PC-3 (cell line): Measurements from ENCODE around the gene PHLDB1. TPM values are rescaled to one million over a fixed set of nuclear protein-coding genes. Genes with fewer than 3 reads are reported as not detected.

Experiments
- ATAC-seq: fragments of 200-7000 bp; cut with Tn5 transposase; 2 replicates; pipeline ENCODE4 v1.9.1; 2020; ENCODE audit warnings: mild to moderate bottlenecking, moderate library complexity
- BruUV-seq: library from RNA; stranded (reverse); fragments of 400-500 nt; replicated peaks from 2 replicates; lab custom pipeline; 2021; lab: Mats Ljungman, UMichigan
- CTCF ChIA-PET: fragments of 300-600 bp; sonication (Branson Sonifier 250); formaldehyde crosslinking; loops from one replicate; lab custom pipeline; 2022; ENCODE audit warnings: antibody characterized with exemption; lab: Charles Lee
- POLR2A ChIA-PET: fragments of 300-600 bp; sonication (Branson Sonifier 250); formaldehyde crosslinking; loops from one replicate; lab custom pipeline; 2022; ENCODE audit warnings: antibody characterized with exemption; ENCODE audit not compliant: unreplicated experiment; lab: Charles Lee
- DNase-seq: peaks from one replicate; pipeline ENCODE4 v3.0.0-alpha.2; 2015
- H2AFZ ChIP-seq: fragments of 300-600 bp; sonication (generic); 2 replicates; pipeline ENCODE4 v1.6.0; 2016; ENCODE audit warnings: antibody characterized with exemption, low read length
- H3F3A ChIP-seq: fragments of 300-600 bp; sonication (generic); one replicate; pipeline ENCODE4 v1.6.0; 2017; ENCODE audit warnings: antibody characterized with exemption, low read length, control low read depth, mild to moderate bottlenecking; ENCODE audit not compliant: unreplicated experiment
- H3K27ac ChIP-seq: fragments of 300-600 bp; sonication (generic); 2 replicates; pipeline ENCODE4 v1.5.1; 2016; ENCODE audit warnings: mild to moderate bottlenecking, low read length
- H3K27me3 ChIP-seq: fragments of 300-600 bp; sonication (generic); 2 replicates; pipeline ENCODE4 v1.6.1; 2016; ENCODE audit warnings: low read length, mixed read lengths
- H3K36me3 ChIP-seq: fragments of 300-600 bp; sonication (generic); 2 replicates; pipeline ENCODE4 v1.6.1; 2016; ENCODE audit warnings: low read depth, mixed run types, low read length, mixed read lengths
- H3K4me1 ChIP-seq: fragments of 300-600 bp; sonication (generic); 2 replicates; pipeline ENCODE4 v1.5.1; 2016; ENCODE audit warnings: low read length; ENCODE audit not compliant: insufficient read depth
- H3K4me2 ChIP-seq: fragments of 300-600 bp; sonication (generic); 2 replicates; pipeline ENCODE4 v1.6.0; 2016; ENCODE audit warnings: low read length
- H3K4me3 ChIP-seq: fragments of 300-600 bp; sonication (generic); 2 replicates; pipeline ENCODE4 v1.5.1; 2016; ENCODE audit warnings: mild to moderate bottlenecking, low read length, mixed read lengths
- H3K79me2 ChIP-seq: fragments of 300-600 bp; sonication (generic); 2 replicates; pipeline ENCODE4 v1.6.1; 2017; ENCODE audit warnings: low read length, mixed read lengths
- H3K9ac ChIP-seq: fragments of 300-600 bp; sonication (generic); 2 replicates; pipeline ENCODE4 v1.6.0; 2016; ENCODE audit warnings: mild to moderate bottlenecking, low read length
- H3K9me2 ChIP-seq: fragments of 300-600 bp; sonication (generic); replicated peaks from 2 replicates; pipeline ENCODE4 v1.6.1; 2016; ENCODE audit warnings: mixed run types, low read length, mixed read lengths
- H3K9me3 ChIP-seq: fragments of 300-600 bp; sonication (generic); 2 replicates; pipeline ENCODE4 v1.6.1; 2016; ENCODE audit warnings: low read length, mixed read lengths
- H4K20me1 ChIP-seq: fragments of 300-600 bp; sonication (generic); 2 replicates; pipeline ENCODE4 v1.6.1; 2016; ENCODE audit warnings: low read length, mixed read lengths
- EZH2 ChIP-seq: fragments of 300-600 bp; sonication (generic); IDR thresholded peaks from one replicate; pipeline ENCODE4 v1.6.1; 2017; ENCODE audit warnings: antibody characterized with exemption, mild to moderate bottlenecking, low read length; ENCODE audit not compliant: unreplicated experiment
- EZH2phosphoT487 ChIP-seq: fragments of 300-600 bp; sonication (generic); IDR thresholded peaks from 2 replicates; pipeline ENCODE4 v1.6.1; 2018; ENCODE audit warnings: mild to moderate bottlenecking, antibody characterized with exemption, low read length, borderline replicate concordance
- intact Hi-C: fragments of 100-400 bp; cut with micrococcal nuclease; formaldehyde crosslinking; loops from 2 replicates; pipeline ENCODE4 v1.9.0; 2023
- total RNA-seq: library from RNA; depleted of rRNA; stranded (reverse); fragments of >200 nt; gene quantifications from 2 replicates; pipeline ENCODE4 v1.2.3, GENCODE V29; 2014
- TF ChIP-seq, protein P1 (sequence below): fragments of 300-600 bp; sonication (generic); conservative IDR thresholded peaks from 2 replicates; pipeline ENCODE4 v1.5.1; 2017; ENCODE audit warnings: antibody characterized with exemption, low read depth, mild to moderate bottlenecking, low read length

PHLDB1 gene
- total RNA-seq, 1 experiment from 2014 or later, result 36.1 TPM

DNA sequence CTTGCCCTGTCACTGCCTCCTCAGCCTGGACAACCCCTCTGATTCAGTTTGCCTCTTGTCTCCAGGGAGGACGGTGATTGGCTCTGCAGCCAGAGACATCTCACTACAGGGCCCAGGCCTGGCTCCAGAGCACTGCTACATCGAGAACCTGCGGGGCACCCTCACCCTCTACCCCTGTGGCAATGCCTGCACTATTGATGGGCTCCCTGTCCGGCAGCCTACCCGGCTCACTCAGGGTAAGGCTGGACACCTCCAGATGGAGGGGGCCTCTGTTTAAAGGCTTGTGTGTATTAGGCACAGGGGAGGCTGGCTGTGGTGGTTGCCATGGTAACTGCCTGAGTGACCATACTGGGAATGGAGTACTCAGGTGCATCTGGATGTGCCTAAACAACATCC lies 8.6 kb downstream of the PHLDB1 start:
- no peak overlapping the region for H2AFZ ChIP-seq
- H3K4me2 ChIP-seq, result no peak overlapping the region
- intact Hi-C loops, result no loop called here
- no peaks in the 10 kb centered on the region for H3K27me3 ChIP-seq
- H3K9me3 ChIP-seq, result no peaks in the 10 kb centered on the region
- TF ChIP-seq EZH2phosphoT487 (no peak), EZH2 (no peak)
- TF ChIP-seq, protein P1, sequence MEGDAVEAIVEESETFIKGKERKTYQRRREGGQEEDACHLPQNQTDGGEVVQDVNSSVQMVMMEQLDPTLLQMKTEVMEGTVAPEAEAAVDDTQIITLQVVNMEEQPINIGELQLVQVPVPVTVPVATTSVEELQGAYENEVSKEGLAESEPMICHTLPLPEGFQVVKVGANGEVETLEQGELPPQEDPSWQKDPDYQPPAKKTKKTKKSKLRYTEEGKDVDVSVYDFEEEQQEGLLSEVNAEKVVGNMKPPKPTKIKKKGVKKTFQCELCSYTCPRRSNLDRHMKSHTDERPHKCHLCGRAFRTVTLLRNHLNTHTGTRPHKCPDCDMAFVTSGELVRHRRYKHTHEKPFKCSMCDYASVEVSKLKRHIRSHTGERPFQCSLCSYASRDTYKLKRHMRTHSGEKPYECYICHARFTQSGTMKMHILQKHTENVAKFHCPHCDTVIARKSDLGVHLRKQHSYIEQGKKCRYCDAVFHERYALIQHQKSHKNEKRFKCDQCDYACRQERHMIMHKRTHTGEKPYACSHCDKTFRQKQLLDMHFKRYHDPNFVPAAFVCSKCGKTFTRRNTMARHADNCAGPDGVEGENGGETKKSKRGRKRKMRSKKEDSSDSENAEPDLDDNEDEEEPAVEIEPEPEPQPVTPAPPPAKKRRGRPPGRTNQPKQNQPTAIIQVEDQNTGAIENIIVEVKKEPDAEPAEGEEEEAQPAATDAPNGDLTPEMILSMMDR, result no peak
- no peaks in the 10 kb centered on the region for H3K36me3 ChIP-seq
- no TSS peak for BruUV-seq
- H3K4me3 ChIP-seq, result no peak overlapping the region
- ATAC-seq, result no peak
- no peaks in the 10 kb centered on the region for H3K79me2 ChIP-seq
- CTCF ChIA-PET, result no interaction called here
- H3K9me2 ChIP-seq, result no peaks in the 10 kb centered on the region
- H3F3A ChIP-seq, result no peaks in the 10 kb centered on the region
- peaks cover 27% of the 10 kb centered on the region for H3K4me1 ChIP-seq
- POLR2A ChIA-PET, result no interaction called here
- DNase-seq, result no peak
- H4K20me1 ChIP-seq, result no peaks in the 10 kb centered on the region
- H3K9ac ChIP-seq, result no peak overlapping the region
- H3K27ac ChIP-seq, result no peak overlapping the region

DNA sequence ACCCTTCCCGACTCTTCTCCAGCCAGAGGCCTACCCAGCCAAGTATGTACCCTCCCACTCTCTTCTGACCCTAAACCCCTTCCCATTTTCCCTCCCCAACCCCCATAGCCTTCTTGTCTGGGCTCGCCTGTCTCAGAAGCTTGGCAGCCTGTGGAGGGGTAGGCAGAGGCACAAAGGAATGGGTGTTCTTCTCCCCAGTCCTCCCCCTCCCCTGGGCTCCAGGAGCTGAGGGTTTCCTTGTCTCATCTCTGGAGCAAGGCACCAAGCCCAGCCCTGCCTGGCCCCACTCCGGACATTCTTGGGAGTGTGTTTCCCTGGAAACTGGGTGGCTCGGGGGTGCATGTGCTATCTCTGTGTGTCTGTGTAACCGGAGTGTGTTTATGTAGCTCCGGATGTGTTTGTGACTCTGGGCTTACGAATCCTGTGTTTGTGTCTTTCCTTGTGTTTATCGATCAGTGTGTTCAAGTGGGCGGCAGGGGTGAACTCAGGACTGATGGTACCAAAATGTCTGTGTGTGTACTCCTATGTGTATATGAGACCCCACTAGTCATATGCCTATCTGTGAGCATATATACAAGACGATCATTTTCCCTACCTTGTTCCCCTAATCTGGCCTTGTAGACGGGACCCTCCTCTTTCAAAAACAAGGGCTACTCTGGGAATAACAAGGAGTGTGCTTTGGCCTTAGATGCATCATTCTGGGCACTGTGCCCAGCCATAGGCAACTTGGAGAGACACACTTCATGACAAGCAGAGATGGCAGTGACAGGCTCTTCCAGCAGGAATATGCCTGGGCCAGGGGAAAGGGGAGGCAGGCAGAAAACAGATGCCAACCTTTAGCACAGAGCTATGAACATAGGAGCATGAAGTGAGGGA lies 10.9 kb downstream of the PHLDB1 start:
- POLR2A ChIA-PET, result interaction anchor here (0.6 kb wide), 1 partner anchor 16 kb away, joined by 3 read pairs; no protein-coding TSS in a partner anchor
- no peak for ATAC-seq
- Histone ChIP-seq H3F3A (no peaks in the 10 kb centered on the region), H3K4me1 (peaks cover 47% of the 10 kb centered on the region), H3K4me2 (peak overlapping the region; percentile 41), H3K9ac (no peak overlapping the region), H3K9me2 (no peaks in the 10 kb centered on the region), H3K36me3 (no peaks in the 10 kb centered on the region), H3K27ac (no peak overlapping the region), H3K4me3 (no peak overlapping the region), H3K9me3 (no peaks in the 10 kb centered on the region), H4K20me1 (no peaks in the 10 kb centered on the region), H3K79me2 (peaks cover 8% of the 10 kb centered on the region), H2AFZ (no peak overlapping the region), H3K27me3 (no peaks in the 10 kb centered on the region)
- TF ChIP-seq, protein P1, result no peak
- TF ChIP-seq EZH2 (no peak), EZH2phosphoT487 (no peak)
- peak; percentile 36 for DNase-seq
- BruUV-seq, result no TSS peak
- intact Hi-C loops, result no loop called here
- CTCF ChIA-PET, result no interaction called here

DNA sequence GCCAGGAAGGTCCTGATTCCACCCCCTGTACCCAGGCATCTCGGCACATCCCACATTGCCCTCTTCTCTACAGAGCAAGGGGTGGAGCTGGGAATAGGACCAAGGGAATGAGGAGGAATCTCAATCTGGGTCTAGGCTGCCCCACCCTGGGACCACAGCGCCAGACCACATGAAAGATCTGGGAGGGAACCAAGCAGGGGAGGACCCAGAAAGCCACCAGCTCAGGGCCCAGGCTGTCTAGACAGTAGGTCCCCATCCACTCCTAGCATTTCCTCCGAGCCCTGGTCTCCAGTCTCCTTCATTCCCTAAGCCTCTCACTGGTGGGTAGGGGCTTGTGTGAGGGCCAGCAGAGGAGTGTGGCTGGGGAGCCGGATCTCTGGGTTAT lies 11.6 kb downstream of the PHLDB1 start:
- Histone ChIP-seq H3K9me2 (no peaks in the 10 kb centered on the region), H3K4me3 (no peak overlapping the region), H3K4me1 (peaks cover 50% of the 10 kb centered on the region), H2AFZ (peak overlapping the region; percentile 3; the same call in 1 of the 2 replicates), H3K9me3 (no peaks in the 10 kb centered on the region), H3K27ac (peak overlapping the region; percentile 24; the same call in 1 of the 2 replicates), H3K79me2 (peaks cover 9% of the 10 kb centered on the region), H3K9ac (no peak overlapping the region), H3K27me3 (no peaks in the 10 kb centered on the region), H4K20me1 (no peaks in the 10 kb centered on the region), H3F3A (no peaks in the 10 kb centered on the region), H3K4me2 (peak overlapping the region; percentile 41), H3K36me3 (no peaks in the 10 kb centered on the region)
- intact Hi-C loops, result no loop called here
- TF ChIP-seq EZH2phosphoT487, result no peak
- TF ChIP-seq, protein P1, result no peak
- TF ChIP-seq EZH2, result no peak
- DNase-seq, result no peak
- ChIA-PET POLR2A (interaction anchor here (0.6 kb wide), 2 partner anchors 11 to 16 kb away, joined by 3 read pairs; no protein-coding TSS in a partner anchor), CTCF (interaction anchor here (1.4 kb wide), 1 partner anchor 12 kb away, joined by 4 read pairs; the partner anchor contains the start of gene PHLDB1)
- no peak for ATAC-seq
- no TSS peak for BruUV-seq
